ENCODE results near the gene MYBPC2. TPM values are rescaled to one million over a fixed set of nuclear protein-coding genes. Genes with fewer than 3 reads are reported as not detected.
A peak's percentile ranks its signal among the peaks of the same experiment; 100 is the strongest.

The MYBPC2 gene
- total RNA-seq, 4 donors from 2014 or later, result 358 to 988 (median 442) TPM

DNA sequence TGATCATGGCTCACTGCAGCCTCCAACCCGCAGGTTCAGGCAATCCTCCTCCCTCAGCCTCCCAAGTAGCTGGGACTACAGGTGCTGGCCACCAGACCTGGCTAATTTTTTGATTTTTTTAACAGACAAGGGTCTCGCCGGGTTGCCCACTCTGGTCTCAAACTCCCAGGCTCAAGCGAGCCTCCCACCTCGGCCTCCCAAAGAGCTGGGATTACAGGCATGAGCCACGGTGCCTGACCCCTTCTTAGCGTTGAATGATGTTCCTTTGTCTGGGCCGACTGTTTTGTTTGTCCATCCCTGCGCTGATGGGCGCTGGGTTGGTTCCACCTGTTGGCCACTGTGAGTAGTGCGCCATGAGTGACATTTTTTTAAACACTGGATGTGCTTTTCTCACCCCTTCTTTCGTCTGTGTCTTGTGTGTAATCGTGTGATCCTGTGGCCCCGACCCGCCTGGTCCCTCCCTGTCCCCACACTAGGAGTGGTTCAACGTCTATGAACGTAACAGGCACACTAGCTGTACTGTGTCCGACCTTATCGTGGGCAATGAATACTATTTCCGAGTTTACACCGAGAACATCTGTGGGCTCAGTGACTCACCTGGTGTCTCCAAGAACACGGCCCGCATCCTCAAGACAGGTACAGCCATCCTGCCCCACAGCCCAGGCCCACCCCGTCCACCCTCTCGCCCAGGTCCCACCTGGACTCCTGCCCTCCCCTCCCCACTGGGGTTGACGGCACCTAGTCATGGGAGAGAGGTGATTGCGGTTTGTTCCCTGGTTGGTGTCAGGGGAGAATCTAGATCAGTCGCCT is 28.6 kb downstream of the MYBPC2 start:
- Histone ChIP-seq H3K27ac (peak overlapping the region in 1 of 4 donors; percentile 46), H3K4me3 (no peak overlapping the region), H3K9me3 (no peaks in the 10 kb centered on the region), H3K36me3 (no peaks in the 10 kb centered on the region), H3K4me1 (peaks cover 0 to 8% of the 10 kb centered on the region in 2 donors), H3K27me3 (peaks cover 7 to 9% (median 9%) of the 10 kb centered on the region in 3 donors)
- intact Hi-C loops (cut with DNase I; ENCODE audit: low total_unique reads), result loop anchor here (1.0 to 10.0 kb wide), 2 partner anchors 93 to 94 kb away; no protein-coding TSS in a partner anchor
- ATAC-seq, result peak; percentile 55 to 67
- TF ChIP-seq POLR2A (IDR thresholded peaks at IDR 0.05) (no peak), CTCF (IDR thresholded peaks at IDR 0.05 in 4 of 5, conservative IDR thresholded peaks at IDR 0.05 in 1 of 5) (peak; percentile 67 to 82 (median 76))
- peak in 1 of 2 donors; percentile 59 for DNase-seq
- in situ Hi-C loops (cut with MboI; ENCODE audit: low sequenced_read_pairs in 4 of 4), result loop anchor here in 3 of 4 donors (5.0 to 25.0 kb wide), 2 partner anchors 94 to 99 kb away; partner anchors contain the start of gene NAPSA (in 3 of the 3)

- Histone ChIP-seq H3K27me3 (peaks cover 4 to 9% (median 9%) of the 10 kb centered on the region in 3 donors), H3K4me3 (no peak overlapping the region), H3K9me3 (no peaks in the 10 kb centered on the region), H3K36me3 (no peaks in the 10 kb centered on the region), H3K27ac (peak overlapping the region in 1 of 4 donors; percentile 75), H3K4me1 (peaks cover 0 to 8% of the 10 kb centered on the region in 2 donors)
- DNase-seq, result no peak
- ATAC-seq, result no peak
- TF ChIP-seq POLR2A (IDR thresholded peaks at IDR 0.05) (no peak), CTCF (IDR thresholded peaks at IDR 0.05 in 4 of 5, conservative IDR thresholded peaks at IDR 0.05 in 1 of 5) (no peak)
- in situ Hi-C loops (cut with MboI; ENCODE audit: low sequenced_read_pairs in 4 of 4) (loop anchor here in 3 of 4 donors (5.0 to 25.0 kb wide), 2 partner anchors 96 to 101 kb away; partner anchors contain the start of gene NAPSA (in 3 of the 3)), intact Hi-C loops (cut with DNase I; ENCODE audit: low total_unique reads) (loop anchor here (10.0 kb wide), 1 partner anchor 92 kb away; no protein-coding TSS in a partner anchor)
Observed at GRCh38 chr19:50462970-50463369, 30.3 kb downstream of the MYBPC2 start.

DNA sequence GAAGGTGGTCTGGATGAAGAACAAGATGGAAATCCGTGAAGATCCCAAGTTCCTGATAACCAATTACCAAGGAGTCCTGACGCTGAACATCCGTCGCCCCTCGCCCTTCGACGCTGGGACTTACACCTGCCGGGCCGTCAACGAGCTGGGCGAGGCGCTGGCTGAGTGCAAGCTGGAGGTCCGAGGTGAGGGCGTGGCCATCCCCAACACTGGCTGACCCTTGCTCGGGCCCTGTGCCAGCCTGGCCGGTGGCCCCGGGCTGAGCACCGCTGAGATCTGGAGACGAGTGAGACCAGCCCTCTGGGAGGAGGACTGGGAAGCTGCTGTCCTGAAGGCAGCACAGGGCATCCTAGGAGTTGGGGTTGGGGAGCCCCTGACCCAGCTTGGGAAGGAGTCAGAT is 31.7 kb downstream of the MYBPC2 start:
- intact Hi-C loops (cut with DNase I; ENCODE audit: low total_unique reads) (loop anchor here (10.0 kb wide), 1 partner anchor 90 kb away; no protein-coding TSS in a partner anchor), in situ Hi-C loops (cut with MboI; ENCODE audit: low sequenced_read_pairs in 4 of 4) (loop anchor here in 3 of 4 donors (5.0 to 25.0 kb wide), 2 partner anchors 97 to 102 kb away; partner anchors contain the start of gene NAPSA (in 3 of the 3))
- ATAC-seq (no peak), DNase-seq (no peak)
- H3K4me3 ChIP-seq, result no peak overlapping the region
- H3K27me3 ChIP-seq, result no peaks in the 10 kb centered on the region
- peak overlapping the region in 1 of 4 donors; percentile 75 for H3K27ac ChIP-seq
- peaks cover 0 to 8% of the 10 kb centered on the region in 2 donors for H3K4me1 ChIP-seq
- no peaks in the 10 kb centered on the region for H3K36me3 ChIP-seq
- H3K9me3 ChIP-seq, result no peaks in the 10 kb centered on the region
- TF ChIP-seq CTCF (IDR thresholded peaks at IDR 0.05 in 4 of 5, conservative IDR thresholded peaks at IDR 0.05 in 1 of 5), result no peak
- TF ChIP-seq POLR2A (IDR thresholded peaks at IDR 0.05), result no peak

- Histone ChIP-seq H3K4me1 (peaks cover 0 to 8% of the 10 kb centered on the region in 2 donors), H3K36me3 (no peaks in the 10 kb centered on the region), H3K27me3 (no peaks in the 10 kb centered on the region), H3K4me3 (no peak overlapping the region), H3K9me3 (no peaks in the 10 kb centered on the region), H3K27ac (peak overlapping the region; percentile 65 to 76 (median 71))
- ATAC-seq (no peak), DNase-seq (no peak)
- in situ Hi-C loops (cut with MboI; ENCODE audit: low sequenced_read_pairs in 4 of 4) (loop anchor here in 3 of 4 donors (5.0 to 25.0 kb wide), 2 partner anchors 98 to 103 kb away; partner anchors contain the start of gene NAPSA (in 3 of the 3)), intact Hi-C loops (cut with DNase I; ENCODE audit: low total_unique reads) (loop anchor here (10.0 kb wide), 1 partner anchor 90 kb away; no protein-coding TSS in a partner anchor)
- TF ChIP-seq POLR2A (IDR thresholded peaks at IDR 0.05) (no peak), CTCF (IDR thresholded peaks at IDR 0.05 in 4 of 5, conservative IDR thresholded peaks at IDR 0.05 in 1 of 5) (no peak)
Observed at GRCh38 chr19:50465000-50465399, 32.3 kb downstream of the MYBPC2 start.
